DOHH2 (cell line): ENCODE measurements around the gene OGFOD2.

Experiments used
- CTCF ChIP-seq: fragments of 200-600 bp; sonication (generic); IDR thresholded peaks from one replicate; pipeline ENCODE4 v1.5.1; 2014; ENCODE audit warnings: antibody characterized with exemption, mild to moderate bottlenecking, low read depth, low read length; ENCODE audit not compliant: poor library complexity, severe bottlenecking
- EZH2phosphoT487 ChIP-seq: fragments of 200-600 bp; sonication (generic); IDR thresholded peaks from 2 replicates; pipeline ENCODE4 v1.6.1; 2017; ENCODE audit warnings: borderline replicate concordance, mild to moderate bottlenecking, antibody characterized with exemption, low read length, moderate library complexity, mixed read lengths

GRCh38 chr12:122988612-122989212, 13.7 kb downstream of the OGFOD2 start:
- no peak for TF ChIP-seq CTCF
- no peak for TF ChIP-seq EZH2phosphoT487
